Panc1 (cell line): Measurements from ENCODE around the gene CNGA2. TPM values are rescaled to one million over a fixed set of nuclear protein-coding genes. Genes with fewer than 3 reads are reported as not detected.

Experiments
- ATAC-seq: fragments of 200-7000 bp; cut with Tn5 transposase; 2 replicates; pipeline ENCODE4 v1.9.1; 2020; ENCODE audit warnings: mild to moderate bottlenecking, moderate library complexity
- BruUV-seq: library from RNA; stranded (reverse); fragments of 400-500 nt; replicated peaks from 2 replicates; lab custom pipeline; 2021; lab: Mats Ljungman, UMichigan
- CTCF ChIA-PET: fragments of 300-600 bp; sonication (Branson Sonifier 250); formaldehyde crosslinking; loops from one replicate; lab custom pipeline; 2022; ENCODE audit warnings: antibody characterized with exemption; lab: Charles Lee
- POLR2A ChIA-PET: fragments of 300-600 bp; sonication (Branson Sonifier 250); formaldehyde crosslinking; loops from one replicate; lab custom pipeline; 2022; ENCODE audit warnings: antibody characterized with exemption; lab: Charles Lee
- DNase-seq: peaks from one replicate; pipeline ENCODE4 v3.0.0-alpha.2; 2010; ENCODE audit warnings: low read depth, low spot score
- H3K27ac ChIP-seq: 2 replicates; pipeline ENCODE4 v1.5.1; 2011; ENCODE audit warnings: mild to moderate bottlenecking, low read length, inconsistent platforms
- H3K27me3 ChIP-seq: fragments of 200-500 bp; sonication (Bioruptor generic); 2 replicates; pipeline ENCODE4 v1.6.0; 2014; ENCODE audit warnings: low read length, inconsistent platforms; ENCODE audit not compliant: control insufficient read depth, insufficient read depth
- H3K36me3 ChIP-seq: fragments of 200-500 bp; sonication (Bioruptor generic); 2 replicates; pipeline ENCODE4 v1.5.1; 2014; ENCODE audit warnings: inconsistent platforms, mild to moderate bottlenecking, low read length, moderate library complexity; ENCODE audit not compliant: control insufficient read depth, insufficient read depth
- H3K4me1 ChIP-seq: 2 replicates; pipeline ENCODE4 v1.5.1; 2011; ENCODE audit warnings: inconsistent platforms, mild to moderate bottlenecking, low read length, moderate library complexity; ENCODE audit not compliant: control insufficient read depth, insufficient read depth
- H3K4me3 ChIP-seq, 2 experiments: 2 replicates each; pipeline ENCODE4 v1.5.1; 2011 to 2012; ENCODE audit warnings: low read depth in 2 of 2, low read length in 2 of 2, mild to moderate bottlenecking in 2 of 2, inconsistent platforms in 1 of 2, moderate library complexity in 1 of 2
- H3K9me3 ChIP-seq: fragments of 200-500 bp; sonication (Bioruptor generic); 2 replicates; pipeline ENCODE4 v1.5.1; 2014; ENCODE audit warnings: low read depth, mild to moderate bottlenecking, inconsistent platforms, low read length, moderate library complexity; ENCODE audit not compliant: control insufficient read depth, insufficient read depth
- CTCF ChIP-seq: fragments of 450-650 bp; IDR thresholded peaks from 2 replicates; pipeline ENCODE4 v1.5.1; 2017; ENCODE audit warnings: mild to moderate bottlenecking
- POLR2AphosphoS5 ChIP-seq: IDR thresholded peaks from 2 replicates; pipeline ENCODE4 v1.6.1; 2012; ENCODE audit warnings: mild to moderate bottlenecking, low read depth, low read length, moderate library complexity
- REST ChIP-seq, 2 experiments: IDR thresholded peaks; 2 replicates each; pipeline ENCODE4 v1.6.1; 2011 to 2012; ENCODE audit warnings: low read depth in 2 of 2, control low read depth in 1 of 2, low read length in 1 of 2, mild to moderate bottlenecking in 1 of 2, moderate library complexity in 1 of 2; ENCODE audit not compliant: insufficient read depth in 1 of 2
- SIN3A ChIP-seq: IDR thresholded peaks from 2 replicates; pipeline ENCODE4 v1.6.1; 2012; ENCODE audit warnings: low read depth, mild to moderate bottlenecking, low read length, moderate library complexity, borderline replicate concordance; ENCODE audit not compliant: insufficient read depth
- TCF7L2 ChIP-seq: IDR thresholded peaks from 2 replicates; pipeline ENCODE4 v1.6.1; 2011; ENCODE audit warnings: mild to moderate bottlenecking, low read depth, low read length, inconsistent platforms
- in situ Hi-C: cut with HindIII; loops from 2 replicates; pipeline ENCODE4 v1.10.0; 2016; ENCODE audit warnings: low sequenced_read_pairs, low pct_unique_long_range_greater_than_20kb
- intact Hi-C: fragments of 100-400 bp; cut with micrococcal nuclease; formaldehyde crosslinking; loops from one replicate; pipeline ENCODE4 v1.10.0; 2022; ENCODE audit not compliant: unreplicated experiment
- total RNA-seq: library from RNA; stranded (reverse); gene quantifications from one replicate; pipeline ENCODE4 v1.2.1, GENCODE V29; 2021; ENCODE audit not compliant: unreplicated experiment

Gene CNGA2
- total RNA-seq, 1 experiment from 2014 or later, result not detected

GRCh38 chrX:151725338-151725614, 9.3 kb upstream of the CNGA2 start:
- ATAC-seq (no peak), DNase-seq (no peak)
- no TSS peak for BruUV-seq
- no peaks in the 10 kb centered on the region for H3K9me3 ChIP-seq
- CTCF ChIA-PET, result no interaction called here
- no peaks in the 10 kb centered on the region for H3K36me3 ChIP-seq
- no peak overlapping the region for H3K27ac ChIP-seq
- H3K4me1 ChIP-seq, result no peaks in the 10 kb centered on the region
- intact Hi-C loops (no loop called here), in situ Hi-C loops (no loop called here)
- POLR2A ChIA-PET, result no interaction called here
- no peak overlapping the region for H3K4me3 ChIP-seq
- no peaks in the 10 kb centered on the region for H3K27me3 ChIP-seq
- TF ChIP-seq POLR2AphosphoS5 (no peak), TCF7L2 (no peak), CTCF (no peak), SIN3A (no peak), REST (IDR thresholded peaks at IDR 0.05; ENCODE audit: insufficient read depth in 1 of 2, low read depth in 2 of 2, low read length in 1 of 2) (no peak)

- Histone ChIP-seq H3K4me3 (no peak overlapping the region), H3K27me3 (no peaks in the 10 kb centered on the region), H3K36me3 (no peaks in the 10 kb centered on the region), H3K4me1 (no peaks in the 10 kb centered on the region), H3K27ac (no peak overlapping the region), H3K9me3 (no peaks in the 10 kb centered on the region)
- TF ChIP-seq TCF7L2 (no peak), REST (IDR thresholded peaks at IDR 0.05; ENCODE audit: insufficient read depth in 1 of 2, low read depth in 2 of 2, low read length in 1 of 2) (no peak), SIN3A (no peak), CTCF (no peak), POLR2AphosphoS5 (no peak)
- CTCF ChIA-PET, result no interaction called here
- no TSS peak for BruUV-seq
- POLR2A ChIA-PET, result no interaction called here
- in situ Hi-C loops, result no loop called here
- intact Hi-C loops, result no loop called here
- ATAC-seq, result no peak
- no peak for DNase-seq
Observed at GRCh38 chrX:151726751-151727150, 7.8 kb upstream of the CNGA2 start.
